ENCODE measurements around the gene BMS1.
"Not testable (repeated sequence)": the region's sequence is repeated elsewhere in the genome, so short reads cannot be mapped to it uniquely, and the experiment has no call there.

The BMS1 gene

GRCh38 chr10:42865716-42866114 lies 83.1 kb downstream of the BMS1 start:
- DNase-seq (ENCODE audit: low spot score) = no peak

GRCh38 chr10:42866115-42866995 lies 83.8 kb downstream of the BMS1 start:
- DNase-seq (ENCODE audit: low spot score) = no peak

GRCh38 chr10:42867571-42867970 lies 85.0 kb downstream of the BMS1 start:
- no peak for DNase-seq (ENCODE audit: low spot score)

GRCh38 chr10:42868530-42868929 lies 85.9 kb downstream of the BMS1 start:
- DNase-seq (ENCODE audit: low spot score) = no peak

- no peak for DNase-seq (ENCODE audit: low spot score)
Observed at GRCh38 chr10:42869977-42870350, 87.4 kb downstream of the BMS1 start.

GRCh38 chr10:42871138-42871641 lies 88.6 kb downstream of the BMS1 start:
- DNase-seq (ENCODE audit: low spot score) = not testable (repeated sequence)

- DNase-seq (ENCODE audit: low spot score) = no peak
Observed at GRCh38 chr10:42871823-42872222, 89.2 kb downstream of the BMS1 start.

- no peak for DNase-seq (ENCODE audit: low spot score)
Observed at GRCh38 chr10:42872865-42873435, 90.4 kb downstream of the BMS1 start.

- no peak for DNase-seq (ENCODE audit: low spot score)
Observed at GRCh38 chr10:42874713-42875387, 92.3 kb downstream of the BMS1 start.

GRCh38 chr10:42875388-42875755 lies 92.8 kb downstream of the BMS1 start:
- no peak for DNase-seq (ENCODE audit: low spot score)

- no peak for DNase-seq (ENCODE audit: low spot score)
Observed at GRCh38 chr10:42875798-42876341, 93.3 kb downstream of the BMS1 start.

- no peak for DNase-seq (ENCODE audit: low spot score)
Observed at GRCh38 chr10:42876476-42876875, 93.9 kb downstream of the BMS1 start.

- DNase-seq (ENCODE audit: low spot score) = no peak
Observed at GRCh38 chr10:42876945-42877344, 94.3 kb downstream of the BMS1 start.

GRCh38 chr10:42877496-42878030 lies 95.0 kb downstream of the BMS1 start:
- no peak for DNase-seq (ENCODE audit: low spot score)

GRCh38 chr10:42878134-42878820 lies 95.7 kb downstream of the BMS1 start:
- no peak for DNase-seq (ENCODE audit: low spot score)

- DNase-seq (ENCODE audit: low spot score) = no peak
Observed at GRCh38 chr10:42878821-42879195, 96.2 kb downstream of the BMS1 start.

GRCh38 chr10:42879380-42880254 lies 97.0 kb downstream of the BMS1 start:
- no peak for DNase-seq (ENCODE audit: low spot score)

GRCh38 chr10:42880255-42880620 lies 97.6 kb downstream of the BMS1 start:
- DNase-seq (ENCODE audit: low spot score) = no peak

GRCh38 chr10:42882597-42882996 lies 100.0 kb downstream of the BMS1 start:
- DNase-seq (ENCODE audit: low spot score) = no peak
